Ovary (tissue), 3 donors: ENCODE data around the gene DOCK4.

Source experiments
- POLR2A ChIP-seq: fragments of 450-650 bp; IDR thresholded peaks from one replicate; pipeline ENCODE4 v1.6.1; 2017; ENCODE audit warnings: antibody characterized with exemption, mild to moderate bottlenecking, moderate library complexity
- TF ChIP-seq, protein P1 (sequence below), 3 donors: fragments of 450-650 bp in 2 of 3; fragments of 200-600 bp in 1 of 3; IDR thresholded peaks; one replicate each; pipeline versions ENCODE4 v1.5.1 to v1.8.0; 2016 to 2022; ENCODE audit warnings: antibody characterized with exemption in 3 of 3, mild to moderate bottlenecking in 1 of 3
- donor health status: DM: no; HTN: no; CAD: no.

DNA sequence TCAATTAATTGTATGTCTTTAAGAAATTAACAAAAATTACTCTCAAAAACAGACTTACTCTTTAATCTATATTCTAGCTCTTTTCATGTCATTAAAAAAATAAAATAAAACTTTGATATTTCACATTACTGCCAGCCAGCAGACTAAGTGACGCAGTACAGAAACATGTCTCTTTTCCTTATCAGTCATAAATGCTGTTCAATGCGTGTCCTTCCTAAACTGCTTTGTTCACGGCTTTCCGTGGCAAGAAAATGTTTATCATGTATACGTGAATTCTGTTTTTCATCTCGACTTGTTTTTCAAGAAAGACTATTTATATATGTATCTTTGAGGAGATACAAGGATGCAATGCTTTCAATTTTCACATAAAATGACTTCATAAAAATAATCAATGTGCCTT is 182.4 kb downstream of the DOCK4 start:
- TF ChIP-seq, protein P1, sequence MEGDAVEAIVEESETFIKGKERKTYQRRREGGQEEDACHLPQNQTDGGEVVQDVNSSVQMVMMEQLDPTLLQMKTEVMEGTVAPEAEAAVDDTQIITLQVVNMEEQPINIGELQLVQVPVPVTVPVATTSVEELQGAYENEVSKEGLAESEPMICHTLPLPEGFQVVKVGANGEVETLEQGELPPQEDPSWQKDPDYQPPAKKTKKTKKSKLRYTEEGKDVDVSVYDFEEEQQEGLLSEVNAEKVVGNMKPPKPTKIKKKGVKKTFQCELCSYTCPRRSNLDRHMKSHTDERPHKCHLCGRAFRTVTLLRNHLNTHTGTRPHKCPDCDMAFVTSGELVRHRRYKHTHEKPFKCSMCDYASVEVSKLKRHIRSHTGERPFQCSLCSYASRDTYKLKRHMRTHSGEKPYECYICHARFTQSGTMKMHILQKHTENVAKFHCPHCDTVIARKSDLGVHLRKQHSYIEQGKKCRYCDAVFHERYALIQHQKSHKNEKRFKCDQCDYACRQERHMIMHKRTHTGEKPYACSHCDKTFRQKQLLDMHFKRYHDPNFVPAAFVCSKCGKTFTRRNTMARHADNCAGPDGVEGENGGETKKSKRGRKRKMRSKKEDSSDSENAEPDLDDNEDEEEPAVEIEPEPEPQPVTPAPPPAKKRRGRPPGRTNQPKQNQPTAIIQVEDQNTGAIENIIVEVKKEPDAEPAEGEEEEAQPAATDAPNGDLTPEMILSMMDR (IDR thresholded peaks at IDR 0.05): no peak
- TF ChIP-seq POLR2A: no peak
